NCI-H146 (cell line): Measurements from ENCODE around the gene MYO5B.

ENCODE experiments used
- DNase-seq: peaks from one replicate; lab custom pipeline; 2025; lab: John Stamatoyannopoulos, UW

Gene MYO5B

DNA sequence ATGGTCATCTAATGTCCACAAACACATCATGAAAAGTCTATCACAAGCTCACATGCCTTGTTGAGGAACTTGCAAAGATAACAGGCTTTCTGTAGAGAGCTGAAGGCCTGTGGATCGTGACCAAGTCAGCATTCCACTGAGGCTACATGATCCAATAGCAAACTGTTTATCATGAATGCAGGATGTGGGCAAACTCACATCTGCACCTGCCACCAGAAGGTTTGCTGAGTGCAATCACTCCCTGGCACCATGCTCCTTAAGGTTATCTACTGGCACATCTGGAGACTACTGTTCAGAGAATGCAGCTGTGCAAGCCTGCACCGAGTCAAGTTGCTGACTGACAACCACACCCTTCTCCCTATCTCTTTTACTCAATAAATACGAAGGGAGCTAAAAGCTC is 314.3 kb downstream of the MYO5B start:
- no peak for DNase-seq

- no peak for DNase-seq
Observed at GRCh38 chr18:49879271-49879580, 315.7 kb downstream of the MYO5B start.

GRCh38 chr18:49878567-49879270 is 316.2 kb downstream of the MYO5B start:
- no peak for DNase-seq

GRCh38 chr18:49878015-49878414 is 316.9 kb downstream of the MYO5B start:
- DNase-seq, result no peak

DNA sequence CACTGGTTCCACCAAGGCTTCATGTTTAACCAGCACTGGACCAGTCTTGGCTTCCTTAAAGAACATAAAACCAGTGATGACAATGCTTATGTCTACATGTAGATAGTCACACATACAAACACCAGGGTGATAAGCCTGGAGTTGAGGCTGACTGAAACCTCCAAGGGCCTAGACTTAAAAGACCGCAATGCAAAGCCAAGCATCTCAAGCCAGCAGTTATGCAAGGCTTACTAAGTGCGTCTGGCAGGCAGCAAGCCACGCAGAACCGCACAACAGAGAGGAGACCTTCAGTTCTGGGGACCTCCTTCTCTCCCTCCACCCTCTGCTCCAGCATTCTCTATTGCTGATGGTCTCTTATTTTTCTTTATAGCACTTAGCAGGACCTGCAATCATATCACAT is 318.4 kb downstream of the MYO5B start:
- DNase-seq, result no peak

DNA sequence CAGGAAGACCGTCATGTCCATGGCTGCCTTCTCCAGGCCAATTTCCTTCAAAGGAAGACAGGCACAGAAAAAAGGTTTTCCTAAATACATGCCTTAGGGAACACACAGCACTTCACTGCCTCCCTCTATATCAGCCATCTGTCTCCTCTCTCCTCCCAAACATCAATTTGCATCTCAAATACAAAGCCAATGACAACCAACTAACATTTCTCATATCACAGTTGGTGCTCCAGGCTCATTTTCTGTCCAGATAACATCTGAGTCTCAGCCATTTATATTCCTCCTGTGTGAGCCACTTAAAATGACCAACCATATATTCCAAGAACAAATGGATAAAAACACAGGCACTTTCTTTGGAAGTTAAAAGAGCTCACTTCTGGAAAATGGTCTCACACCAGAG is 319.2 kb downstream of the MYO5B start:
- DNase-seq, result no peak

DNA sequence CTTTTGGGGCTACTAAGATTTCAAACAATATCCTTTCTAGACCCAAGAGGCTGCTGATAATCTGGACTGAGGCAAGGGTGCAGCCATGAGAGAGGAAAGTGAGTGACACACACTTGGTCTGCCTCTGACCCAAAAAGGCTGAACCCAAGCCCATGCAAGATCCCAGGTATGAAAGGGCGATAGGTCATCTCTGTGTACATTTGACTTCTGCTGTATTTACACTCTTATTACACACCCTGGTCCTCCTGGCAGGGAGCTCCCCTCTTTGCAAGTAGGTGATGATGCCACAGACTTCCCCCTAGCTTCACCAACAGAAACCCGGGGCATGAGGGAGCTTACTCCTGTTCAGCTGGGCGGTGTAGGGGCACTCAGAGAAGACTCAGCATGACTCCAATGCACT is 319.8 kb downstream of the MYO5B start:
- DNase-seq, result no peak

DNA sequence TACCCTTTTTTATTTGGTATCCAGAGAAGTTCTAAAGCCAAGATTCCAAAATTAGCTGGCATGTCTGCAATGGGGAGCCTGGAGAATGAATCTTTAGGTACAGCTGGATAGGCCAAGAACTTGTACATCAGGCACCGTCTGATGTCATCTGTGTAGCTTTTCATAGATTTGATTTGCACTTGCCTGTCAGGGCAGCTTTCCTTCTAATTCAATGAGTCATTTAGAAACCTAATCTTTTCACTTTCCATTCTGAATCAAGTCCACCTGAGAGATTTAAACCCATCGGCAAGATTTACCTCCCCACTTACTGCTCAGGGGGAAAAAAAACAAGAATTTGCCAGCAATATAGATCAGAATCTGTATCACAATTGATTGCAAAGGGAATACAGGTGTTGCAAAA is 320.7 kb downstream of the MYO5B start:
- DNase-seq, result no peak

GRCh38 chr18:49869354-49869753 is 325.6 kb downstream of the MYO5B start:
- DNase-seq, result no peak

DNA sequence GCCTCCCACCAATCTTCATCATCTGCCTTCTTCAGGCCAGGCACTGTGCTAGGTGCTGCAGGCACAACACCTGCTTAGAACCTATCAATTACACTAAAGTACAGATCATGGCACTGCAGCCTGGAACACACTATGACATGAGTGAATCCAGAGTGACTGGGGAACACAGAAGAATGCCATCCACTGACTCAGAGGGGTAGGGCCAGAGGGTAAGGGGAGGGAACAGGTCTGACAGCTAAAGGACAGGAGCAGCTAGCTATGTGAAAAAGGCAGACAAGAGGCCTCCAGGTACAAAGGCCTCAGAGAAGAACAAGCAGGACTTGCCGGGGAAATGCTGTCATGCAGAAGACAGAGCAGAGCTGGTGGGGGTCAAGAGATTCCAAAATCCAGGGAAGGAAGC is 328.3 kb downstream of the MYO5B start:
- DNase-seq, result no peak

GRCh38 chr18:49865401-49865800 is 329.5 kb downstream of the MYO5B start:
- DNase-seq, result no peak

DNA sequence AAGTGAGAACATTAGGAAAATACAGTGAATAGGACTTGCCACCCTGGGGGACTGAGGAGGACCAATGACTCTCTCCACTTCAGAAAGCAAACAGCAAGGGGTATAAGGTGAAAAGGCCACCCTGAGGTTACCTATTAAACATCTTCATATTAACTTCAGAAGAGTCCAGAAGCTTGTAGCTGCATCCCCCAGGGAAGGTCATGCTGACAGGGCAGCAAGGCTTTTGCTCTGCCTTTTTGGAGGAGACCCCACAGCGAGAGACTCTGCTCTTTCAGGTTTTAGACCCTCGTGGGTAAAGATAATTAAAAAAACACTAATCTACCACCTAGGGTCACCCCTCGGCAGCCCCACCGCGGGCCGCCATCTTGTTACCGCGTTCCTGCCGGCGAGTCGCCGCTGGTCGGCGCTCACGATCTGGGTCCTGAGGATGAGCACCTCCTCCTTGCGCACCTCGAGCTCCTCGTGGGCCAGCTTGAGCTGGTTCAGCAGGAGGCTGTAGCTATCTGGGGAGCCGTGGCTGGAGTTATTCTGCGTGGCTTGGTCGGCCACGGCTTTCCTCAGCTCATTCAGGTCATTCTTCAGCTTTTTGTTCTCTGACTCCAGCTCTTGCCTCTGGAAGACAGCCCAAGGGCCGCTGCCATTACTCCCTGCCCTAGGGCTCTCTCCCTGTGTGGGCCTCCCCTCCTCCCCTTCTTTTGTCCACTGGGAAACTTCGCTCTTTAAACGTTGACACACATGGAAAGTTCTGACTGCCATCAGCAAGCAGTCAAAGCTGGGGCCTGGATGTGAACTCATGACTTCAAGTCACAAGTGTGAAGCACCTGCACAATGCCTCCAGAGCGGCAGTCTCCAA is 331.0 kb downstream of the MYO5B start:
- no peak for DNase-seq

DNA sequence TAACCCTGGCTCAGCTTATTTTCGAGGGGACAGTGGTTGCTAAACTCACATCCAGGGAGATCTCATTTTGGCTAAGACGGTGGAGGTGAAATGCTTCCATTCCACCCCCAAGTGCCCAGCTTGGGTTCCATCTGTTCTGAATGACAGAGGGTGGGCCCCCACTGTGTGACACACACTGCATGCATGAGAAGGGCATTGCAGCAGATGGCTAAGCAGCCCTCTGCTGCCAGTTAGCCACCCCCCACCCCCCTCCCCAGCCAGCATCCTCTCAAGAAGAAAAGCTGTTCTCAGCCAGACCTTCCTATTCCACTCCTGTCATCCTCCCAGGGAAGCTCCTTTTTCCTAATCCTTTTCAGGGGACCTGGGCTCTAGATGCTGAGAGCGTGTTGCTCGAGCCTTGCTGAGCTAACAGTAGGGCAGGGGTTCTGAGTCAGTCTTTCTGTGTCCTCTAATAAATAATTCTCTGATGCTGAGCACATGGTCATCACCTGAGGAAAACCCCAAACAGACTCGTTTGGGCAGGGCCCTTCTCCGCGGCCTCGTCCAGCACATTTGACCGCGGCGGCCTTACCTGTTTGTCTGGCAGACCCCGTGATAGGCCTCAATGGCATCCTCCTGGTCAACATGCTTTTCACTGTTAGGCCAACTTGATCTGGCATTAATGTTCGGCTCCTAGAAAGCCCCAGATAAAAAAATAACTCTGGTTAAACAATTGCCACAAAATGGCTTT is 332.1 kb downstream of the MYO5B start:
- DNase-seq, result no peak

GRCh38 chr18:49861659-49862058 is 333.3 kb downstream of the MYO5B start:
- DNase-seq, result no peak

GRCh38 chr18:49859725-49860124 is 335.2 kb downstream of the MYO5B start:
- DNase-seq, result no peak

DNA sequence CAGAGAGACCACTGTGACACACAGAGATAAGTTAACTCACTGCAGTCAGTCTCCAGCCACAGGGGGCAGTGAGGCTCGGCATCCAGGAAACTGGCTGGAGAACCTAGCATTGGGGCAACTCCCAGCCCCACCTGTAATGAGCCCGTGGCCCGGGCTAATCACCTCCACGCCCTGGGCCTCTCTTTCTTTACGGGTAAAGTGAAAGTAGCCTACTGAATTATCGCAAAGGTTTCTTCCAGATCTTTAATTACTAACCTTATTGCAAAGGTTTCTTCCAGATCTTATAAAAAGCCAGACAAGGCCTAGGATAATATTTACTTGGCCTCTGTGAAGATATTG is 336.0 kb downstream of the MYO5B start:
- no peak for DNase-seq

DNA sequence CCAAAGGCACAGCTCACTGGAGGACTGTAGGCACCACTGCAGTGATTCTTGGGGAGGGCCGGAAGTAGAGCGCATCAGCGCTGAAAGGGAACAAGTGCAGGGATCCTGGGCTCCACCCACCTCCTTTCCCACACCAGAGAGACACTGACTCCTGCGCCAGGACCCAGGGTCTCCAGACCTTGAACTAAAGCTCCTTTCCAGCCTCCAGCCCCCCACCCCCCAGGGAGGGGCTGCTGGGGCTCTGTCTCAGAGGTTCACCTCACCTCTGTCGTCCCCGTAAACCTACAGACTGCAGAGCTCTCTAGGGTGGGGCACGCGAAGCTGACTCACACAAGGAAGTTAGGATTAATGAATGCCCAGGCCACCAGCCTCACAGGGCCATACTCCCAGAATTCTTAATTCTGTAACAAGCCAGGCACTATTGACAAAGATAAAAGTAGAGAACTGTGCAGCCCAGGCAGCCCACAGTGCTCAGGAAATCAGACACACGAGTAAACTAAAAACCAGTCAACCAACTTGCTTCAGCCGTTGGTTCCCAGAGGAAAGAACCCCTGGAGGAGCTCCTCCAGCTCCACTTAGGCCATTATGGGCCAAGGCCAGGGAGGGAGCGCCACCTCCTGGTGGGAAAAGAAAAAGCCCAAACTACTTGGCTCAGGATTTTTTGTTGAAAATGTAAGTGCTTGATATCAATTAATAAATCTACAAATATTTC is 336.5 kb downstream of the MYO5B start:
- DNase-seq, result peak; percentile 84

DNA sequence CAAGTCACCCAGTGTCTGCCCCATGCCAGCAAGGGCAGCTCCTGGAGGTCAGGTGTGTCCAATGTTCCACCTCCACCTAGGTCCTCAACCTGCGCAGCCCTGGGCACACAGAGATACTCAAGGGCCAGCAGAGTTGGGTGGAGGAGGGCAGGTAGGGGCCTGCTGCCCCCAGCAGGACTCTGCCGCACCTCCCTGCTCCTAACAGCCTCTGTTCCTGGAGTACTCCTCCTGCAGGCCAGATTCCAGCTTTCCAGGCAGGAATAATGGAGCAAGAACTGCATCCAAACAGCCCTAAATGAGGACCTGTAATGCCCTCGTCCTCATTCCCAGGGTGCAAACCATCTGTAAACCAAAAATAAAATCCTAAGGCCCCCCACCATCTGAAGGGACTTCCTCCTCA is 337.2 kb downstream of the MYO5B start:
- no peak for DNase-seq

DNA sequence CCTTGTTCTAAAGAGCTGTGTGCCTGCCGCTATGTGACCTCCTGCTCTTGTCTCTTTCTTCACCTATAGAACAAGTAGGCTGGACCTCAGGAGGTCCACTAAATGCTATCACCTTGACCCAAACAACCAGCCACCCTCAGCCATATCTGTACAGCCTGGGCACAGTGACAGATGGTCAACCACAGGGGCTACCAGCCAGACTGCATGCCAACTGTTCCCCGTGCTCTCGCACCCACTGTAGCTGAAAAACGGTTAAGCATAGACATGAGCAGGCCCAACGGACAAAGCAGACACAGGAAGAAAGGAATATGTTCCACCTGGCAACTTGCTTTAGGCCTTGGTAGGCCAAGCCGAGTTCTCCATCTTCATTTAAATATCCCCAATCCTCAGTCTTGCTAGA is 338.5 kb downstream of the MYO5B start:
- no peak for DNase-seq

DNA sequence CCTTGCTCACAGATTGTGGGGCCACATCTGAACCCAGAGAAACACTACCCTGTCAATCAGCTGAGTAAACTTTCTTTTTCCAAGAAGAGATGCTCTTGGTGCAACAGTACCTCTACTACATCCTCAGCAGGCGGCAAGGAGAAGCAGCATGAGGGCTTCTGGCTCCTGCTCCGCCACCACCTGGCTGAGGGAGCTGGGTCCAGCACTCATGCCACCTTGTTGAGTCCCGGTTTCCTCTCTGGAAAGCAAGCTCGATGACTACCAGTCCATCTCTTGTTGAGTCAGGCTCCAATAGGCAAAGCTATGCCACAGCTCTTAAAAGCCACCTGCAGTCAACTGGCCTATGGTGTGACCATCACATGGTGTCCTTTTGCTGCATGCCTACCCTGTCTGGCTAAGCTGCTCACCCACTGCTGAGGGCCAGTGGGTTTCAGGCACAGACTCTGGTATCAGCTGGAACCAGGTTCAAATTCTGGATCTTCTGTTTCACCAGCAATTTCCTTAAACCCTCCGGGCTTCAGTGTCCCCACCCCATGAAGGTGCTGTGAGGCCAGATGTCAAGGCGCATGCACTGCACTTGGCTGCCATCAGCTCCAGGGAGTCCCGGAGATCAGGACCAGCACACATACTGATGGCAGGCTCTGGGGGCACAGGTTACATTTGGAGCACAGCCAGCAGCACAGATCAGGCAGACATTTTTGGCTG is 339.1 kb downstream of the MYO5B start:
- no peak for DNase-seq

DNA sequence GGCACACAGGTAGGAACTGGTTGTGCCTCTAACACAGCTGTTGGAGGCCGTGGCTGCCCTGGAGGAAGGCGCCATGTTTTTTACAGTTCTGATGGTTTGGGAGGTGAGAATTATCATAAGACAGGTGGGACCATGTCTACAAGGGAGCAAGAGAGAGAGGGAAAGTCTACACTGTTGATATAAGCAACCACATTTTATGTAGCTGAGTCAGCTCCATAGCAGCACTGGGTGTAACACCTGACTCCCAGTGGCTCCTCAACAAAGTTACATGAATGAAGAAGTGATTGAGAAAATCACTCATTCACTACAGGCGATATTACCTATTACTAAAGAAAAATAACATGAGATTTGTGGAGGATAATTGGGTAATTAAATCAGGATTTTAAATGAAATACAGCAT is 340.3 kb downstream of the MYO5B start:
- DNase-seq, result no peak

- no peak for DNase-seq
Observed at GRCh38 chr18:49853436-49853835, 341.5 kb downstream of the MYO5B start.
